ENCODE results near the gene SYNGR2. TPM values are rescaled to one million over a fixed set of nuclear protein-coding genes. Genes with fewer than 3 reads are reported as not detected.

SYNGR2 gene
- total RNA-seq, 2 donors from 2014 or later = 256 to 395 TPM

DNA sequence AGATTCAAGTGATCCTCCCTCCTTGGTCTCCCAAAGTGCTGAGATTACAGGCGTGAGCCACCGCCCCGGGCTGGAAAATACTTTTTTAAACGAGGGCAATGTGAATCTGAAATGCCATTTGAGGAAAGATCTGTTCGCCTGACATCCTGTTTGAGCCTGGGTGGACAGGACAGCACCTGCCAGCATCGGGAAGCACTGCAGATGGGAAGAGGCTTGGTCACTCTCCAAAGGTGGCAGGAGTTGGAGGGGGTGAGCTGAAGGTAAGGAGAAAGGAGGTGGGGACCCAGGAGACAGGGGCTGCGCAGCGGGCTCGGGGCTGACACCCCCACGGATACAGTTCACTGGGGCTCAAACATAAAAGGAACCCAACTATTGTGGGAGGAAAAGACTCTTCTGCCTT is 41.7 kb downstream of the SYNGR2 start:
- intact Hi-C loops (cut with DNase I) = no loop called here
- H3K9me3 ChIP-seq = no peaks in the 10 kb centered on the region
- no peak overlapping the region for H3K9ac ChIP-seq (ENCODE audit: low read depth in 2 of 2, low read length in 2 of 2)
- H3K4me1 ChIP-seq = peaks cover 9% of the 10 kb centered on the region
- H3K4me3 ChIP-seq = no peak overlapping the region
- H3K36me3 ChIP-seq = no peaks in the 10 kb centered on the region
- no peak for DNase-seq
- no peak overlapping the region for H3K27ac ChIP-seq
- TF ChIP-seq, protein P1, sequence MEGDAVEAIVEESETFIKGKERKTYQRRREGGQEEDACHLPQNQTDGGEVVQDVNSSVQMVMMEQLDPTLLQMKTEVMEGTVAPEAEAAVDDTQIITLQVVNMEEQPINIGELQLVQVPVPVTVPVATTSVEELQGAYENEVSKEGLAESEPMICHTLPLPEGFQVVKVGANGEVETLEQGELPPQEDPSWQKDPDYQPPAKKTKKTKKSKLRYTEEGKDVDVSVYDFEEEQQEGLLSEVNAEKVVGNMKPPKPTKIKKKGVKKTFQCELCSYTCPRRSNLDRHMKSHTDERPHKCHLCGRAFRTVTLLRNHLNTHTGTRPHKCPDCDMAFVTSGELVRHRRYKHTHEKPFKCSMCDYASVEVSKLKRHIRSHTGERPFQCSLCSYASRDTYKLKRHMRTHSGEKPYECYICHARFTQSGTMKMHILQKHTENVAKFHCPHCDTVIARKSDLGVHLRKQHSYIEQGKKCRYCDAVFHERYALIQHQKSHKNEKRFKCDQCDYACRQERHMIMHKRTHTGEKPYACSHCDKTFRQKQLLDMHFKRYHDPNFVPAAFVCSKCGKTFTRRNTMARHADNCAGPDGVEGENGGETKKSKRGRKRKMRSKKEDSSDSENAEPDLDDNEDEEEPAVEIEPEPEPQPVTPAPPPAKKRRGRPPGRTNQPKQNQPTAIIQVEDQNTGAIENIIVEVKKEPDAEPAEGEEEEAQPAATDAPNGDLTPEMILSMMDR (IDR thresholded peaks at IDR 0.05) = no peak
- H3K27me3 ChIP-seq = no peaks in the 10 kb centered on the region

DNA sequence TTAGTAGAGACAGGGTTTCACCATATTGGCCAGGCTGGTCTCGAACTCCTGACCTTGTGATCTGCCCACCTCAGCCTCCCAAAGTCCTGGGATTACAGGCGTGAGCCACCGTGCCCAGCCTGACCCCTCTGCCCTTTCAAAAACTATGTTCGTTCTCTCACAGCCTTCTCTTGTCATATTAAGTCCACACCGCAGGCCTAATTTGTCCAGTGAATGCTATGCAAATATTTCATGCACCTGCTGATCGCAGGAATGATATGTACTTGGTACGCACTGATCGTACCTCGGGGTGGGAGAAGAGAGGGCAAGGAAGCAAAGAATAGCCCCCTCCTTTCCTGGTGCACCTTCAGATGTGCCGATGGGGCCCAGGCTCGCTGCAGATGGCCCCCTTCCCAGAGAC is 42.7 kb downstream of the SYNGR2 start:
- Histone ChIP-seq H3K9ac (ENCODE audit: low read depth in 2 of 2, low read length in 2 of 2) (no peak overlapping the region), H3K27me3 (no peaks in the 10 kb centered on the region), H3K4me3 (no peak overlapping the region), H3K4me1 (peaks cover 10% of the 10 kb centered on the region), H3K36me3 (no peaks in the 10 kb centered on the region), H3K9me3 (no peaks in the 10 kb centered on the region), H3K27ac (no peak overlapping the region)
- no peak for DNase-seq
- TF ChIP-seq, protein P1 (IDR thresholded peaks at IDR 0.05) = no peak
- intact Hi-C loops (cut with DNase I) = no loop called here

DNA sequence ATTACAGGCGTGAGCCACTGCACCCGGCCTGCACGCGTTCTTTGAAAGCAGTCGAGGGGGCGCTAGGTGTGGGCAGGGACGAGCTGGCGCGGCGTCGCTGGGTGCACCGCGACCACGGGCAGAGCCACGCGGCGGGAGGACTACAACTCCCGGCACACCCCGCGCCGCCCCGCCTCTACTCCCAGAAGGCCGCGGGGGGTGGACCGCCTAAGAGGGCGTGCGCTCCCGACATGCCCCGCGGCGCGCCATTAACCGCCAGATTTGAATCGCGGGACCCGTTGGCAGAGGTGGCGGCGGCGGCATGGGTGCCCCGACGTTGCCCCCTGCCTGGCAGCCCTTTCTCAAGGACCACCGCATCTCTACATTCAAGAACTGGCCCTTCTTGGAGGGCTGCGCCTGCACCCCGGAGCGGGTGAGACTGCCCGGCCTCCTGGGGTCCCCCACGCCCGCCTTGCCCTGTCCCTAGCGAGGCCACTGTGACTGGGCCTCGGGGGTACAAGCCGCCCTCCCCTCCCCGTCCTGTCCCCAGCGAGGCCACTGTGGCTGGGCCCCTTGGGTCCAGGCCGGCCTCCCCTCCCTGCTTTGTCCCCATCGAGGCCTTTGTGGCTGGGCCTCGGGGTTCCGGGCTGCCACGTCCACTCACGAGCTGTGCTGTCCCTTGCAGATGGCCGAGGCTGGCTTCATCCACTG is 45.8 kb downstream of the SYNGR2 start, which contains the start of gene BIRC5:
TSS of gene BIRC5 (plus strand) at position 238 of the 690 bp plus-strand sequence. CDS start at position 302, 64 bp downstream.
- Histone ChIP-seq H3K4me3 (peak within 1 kb of the TSS; percentile 69), H3K4me1 (peaks cover 10% of the 10 kb centered on the region), H3K27ac (no peak within 1 kb of the TSS), H3K36me3 (no peaks in the 10 kb centered on the region), H3K27me3 (no peaks in the 10 kb centered on the region), H3K9me3 (no peaks in the 10 kb centered on the region), H3K9ac (ENCODE audit: low read depth in 2 of 2, low read length in 2 of 2) (peak within 1 kb of the TSS; percentile 14 to 44)
- intact Hi-C loops (cut with DNase I) = no loop called here
- DNase-seq = peak; percentile 91
- TF ChIP-seq, protein P1 (IDR thresholded peaks at IDR 0.05) = no peak

DNA sequence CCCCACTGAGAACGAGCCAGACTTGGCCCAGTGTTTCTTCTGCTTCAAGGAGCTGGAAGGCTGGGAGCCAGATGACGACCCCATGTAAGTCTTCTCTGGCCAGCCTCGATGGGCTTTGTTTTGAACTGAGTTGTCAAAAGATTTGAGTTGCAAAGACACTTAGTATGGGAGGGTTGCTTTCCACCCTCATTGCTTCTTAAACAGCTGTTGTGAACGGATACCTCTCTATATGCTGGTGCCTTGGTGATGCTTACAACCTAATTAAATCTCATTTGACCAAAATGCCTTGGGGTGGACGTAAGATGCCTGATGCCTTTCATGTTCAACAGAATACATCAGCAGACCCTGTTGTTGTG is 46.3 kb downstream of the SYNGR2 start:
- Histone ChIP-seq H3K4me3 (peak overlapping the region; percentile 69), H3K4me1 (peaks cover 10% of the 10 kb centered on the region), H3K9me3 (no peaks in the 10 kb centered on the region), H3K9ac (ENCODE audit: low read depth in 2 of 2, low read length in 2 of 2) (peak overlapping the region; percentile 14 to 44), H3K36me3 (no peaks in the 10 kb centered on the region), H3K27me3 (no peaks in the 10 kb centered on the region), H3K27ac (no peak overlapping the region)
- no peak for DNase-seq
- TF ChIP-seq, protein P1 (IDR thresholded peaks at IDR 0.05) = no peak
- intact Hi-C loops (cut with DNase I) = no loop called here

DNA sequence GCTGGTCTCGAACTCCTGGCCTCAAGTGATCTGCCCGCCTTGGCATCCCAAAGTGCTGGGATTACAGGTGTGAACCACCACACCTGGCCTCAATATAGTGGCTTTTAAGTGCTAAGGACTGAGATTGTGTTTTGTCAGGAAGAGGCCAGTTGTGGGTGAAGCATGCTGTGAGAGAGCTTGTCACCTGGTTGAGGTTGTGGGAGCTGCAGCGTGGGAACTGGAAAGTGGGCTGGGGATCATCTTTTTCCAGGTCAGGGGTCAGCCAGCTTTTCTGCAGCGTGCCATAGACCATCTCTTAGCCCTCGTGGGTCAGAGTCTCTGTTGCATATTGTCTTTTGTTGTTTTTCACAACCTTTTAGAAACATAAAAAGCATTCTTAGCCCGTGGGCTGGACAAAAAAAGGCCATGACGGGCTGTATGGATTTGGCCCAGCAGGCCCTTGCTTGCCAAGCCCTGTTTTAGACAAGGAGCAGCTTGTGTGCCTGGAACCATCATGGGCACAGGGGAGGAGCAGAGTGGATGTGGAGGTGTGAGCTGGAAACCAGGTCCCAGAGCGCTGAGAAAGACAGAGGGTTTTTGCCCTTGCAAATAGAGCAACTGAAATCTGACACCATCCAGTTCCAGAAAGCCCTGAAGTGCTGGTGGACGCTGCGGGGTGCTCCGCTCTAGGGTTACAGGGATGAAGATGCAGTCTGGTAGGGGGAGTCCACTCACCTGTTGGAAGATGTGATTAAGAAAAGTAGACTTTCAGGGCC is 51.2 kb downstream of the SYNGR2 start:
- Histone ChIP-seq H3K4me1 (peaks cover 6% of the 10 kb centered on the region), H3K27ac (no peak overlapping the region), H3K36me3 (no peaks in the 10 kb centered on the region), H3K4me3 (no peak overlapping the region), H3K9ac (ENCODE audit: low read depth in 2 of 2, low read length in 2 of 2) (no peak overlapping the region), H3K27me3 (no peaks in the 10 kb centered on the region), H3K9me3 (no peaks in the 10 kb centered on the region)
- intact Hi-C loops (cut with DNase I) = no loop called here
- DNase-seq = no peak
- TF ChIP-seq, protein P1 (IDR thresholded peaks at IDR 0.05) = no peak

Other genes with a start within 250 kb of the SYNGR2 start
- gene TNRC6C, start 209.9 kb upstream of the SYNGR2 start, total RNA-seq = 1 to 10 TPM; 8.9 to 9.0 TPM
- 100 to 1,000 TPM; 108 to 159 TPM for gene TMC6, start 39.8 kb upstream of the SYNGR2 start, total RNA-seq
- 1 to 10 TPM; 5.3 to 5.4 TPM for gene TMC8, start 37.8 kb upstream of the SYNGR2 start, total RNA-seq
- under 1 TPM in 1 of 2 donors, not detected in 1; 0.20 TPM for gene C17orf99, start 22.2 kb upstream of the SYNGR2 start, total RNA-seq
- 100 to 1,000 TPM in 1 of 2 donors, 10 to 100 TPM in 1; 37.7 to 135 TPM for gene TK1, start 18.5 kb downstream of the SYNGR2 start, total RNA-seq
- gene AFMID, start 18.8 kb downstream of the SYNGR2 start, total RNA-seq = 10 to 100 TPM; 30.6 to 33.3 TPM
- 10 to 100 TPM; 15.2 to 77.1 TPM for gene BIRC5, start 45.7 kb downstream of the SYNGR2 start, total RNA-seq
- not detected for gene TMEM235, start 63.0 kb downstream of the SYNGR2 start, total RNA-seq
- gene SOCS3, start 191.5 kb downstream of the SYNGR2 start, total RNA-seq = 10 to 100 TPM; 19.7 to 29.4 TPM
- 10 to 100 TPM; 33.3 to 40.2 TPM for gene PGS1, start 210.1 kb downstream of the SYNGR2 start, total RNA-seq